Glomerular endothelial cell (primary cell): Measurements from ENCODE around the gene TIGD3. TPM values are rescaled to one million over a fixed set of nuclear protein-coding genes. Genes with fewer than 3 reads are reported as not detected.

Experiments used
- DNase-seq: peaks from one replicate; pipeline ENCODE4 v3.0.0-alpha.2; 2011; ENCODE audit warnings: low read depth, low spot score; ENCODE audit errors: extremely low read depth
- total RNA-seq: library from RNA; depleted of rRNA; stranded (reverse); fragments of >200 nt; gene quantifications from 2 replicates; pipeline ENCODE4 v1.2.3, GENCODE V29; 2015

TIGD3 gene
- total RNA-seq, 1 donor from 2014 or later: 0.41 TPM

DNA sequence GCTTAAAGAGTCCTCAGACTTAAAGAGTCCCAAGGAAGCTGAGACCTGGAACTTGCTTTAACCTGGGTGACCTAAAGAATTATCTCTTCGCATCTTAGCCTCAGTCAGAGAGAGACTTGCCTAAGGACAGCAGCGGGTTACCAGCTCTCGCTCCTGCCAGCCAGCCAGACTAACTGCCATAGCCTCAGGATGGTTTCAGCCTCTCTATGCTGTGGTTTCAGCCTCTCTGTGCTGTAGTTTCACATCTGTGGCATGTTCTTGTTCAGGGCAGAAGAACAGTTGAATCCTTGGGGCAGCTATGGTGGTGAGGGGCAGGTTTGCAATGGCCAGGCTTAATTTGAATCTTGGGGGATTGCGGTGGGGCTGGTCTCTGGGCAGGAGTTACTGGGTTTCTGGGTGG, 34.2 kb downstream of the TIGD3 start:
- no peak for DNase-seq

GRCh38 chr11:65389294-65389980, 34.9 kb downstream of the TIGD3 start:
- no peak for DNase-seq

- DNase-seq: no peak
Observed at GRCh38 chr11:65390099-65390941, 35.8 kb downstream of the TIGD3 start.

- DNase-seq: no peak
Observed at GRCh38 chr11:65390996-65391395, 36.4 kb downstream of the TIGD3 start.

DNA sequence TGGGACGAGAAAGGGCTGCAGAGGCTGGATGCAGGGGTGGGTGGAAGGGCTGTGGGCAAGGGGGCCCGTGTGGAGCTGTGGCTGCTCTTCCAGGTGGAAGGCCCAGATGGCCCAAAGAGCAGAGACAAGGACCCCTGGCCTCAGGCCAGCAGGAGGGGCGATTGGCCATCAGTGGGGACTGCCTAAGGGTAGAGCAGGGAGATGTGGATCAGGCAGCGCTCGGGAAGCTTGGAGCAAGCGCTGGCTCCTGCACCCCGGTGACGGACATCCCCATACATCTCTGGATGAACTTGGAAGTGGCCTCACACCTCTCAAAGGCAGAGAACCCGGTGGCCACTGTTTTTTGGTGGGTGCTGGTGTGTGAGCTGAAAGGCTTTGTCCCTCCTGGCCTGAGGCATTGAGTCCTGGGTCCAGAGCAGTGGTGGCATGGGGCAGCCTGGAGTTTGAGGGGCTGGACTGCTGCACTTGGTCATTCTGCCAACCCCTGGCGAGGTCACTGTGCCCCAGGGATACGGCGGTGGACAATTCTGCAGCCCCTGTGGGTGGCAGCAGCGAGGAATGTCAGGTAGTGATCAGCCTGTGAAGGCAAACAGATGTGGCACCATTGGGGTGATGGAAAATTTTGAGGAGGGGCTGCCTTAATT, 37.8 kb downstream of the TIGD3 start:
- no peak for DNase-seq

- no peak for DNase-seq
Observed at GRCh38 chr11:65392899-65393298, 38.3 kb downstream of the TIGD3 start.

DNA sequence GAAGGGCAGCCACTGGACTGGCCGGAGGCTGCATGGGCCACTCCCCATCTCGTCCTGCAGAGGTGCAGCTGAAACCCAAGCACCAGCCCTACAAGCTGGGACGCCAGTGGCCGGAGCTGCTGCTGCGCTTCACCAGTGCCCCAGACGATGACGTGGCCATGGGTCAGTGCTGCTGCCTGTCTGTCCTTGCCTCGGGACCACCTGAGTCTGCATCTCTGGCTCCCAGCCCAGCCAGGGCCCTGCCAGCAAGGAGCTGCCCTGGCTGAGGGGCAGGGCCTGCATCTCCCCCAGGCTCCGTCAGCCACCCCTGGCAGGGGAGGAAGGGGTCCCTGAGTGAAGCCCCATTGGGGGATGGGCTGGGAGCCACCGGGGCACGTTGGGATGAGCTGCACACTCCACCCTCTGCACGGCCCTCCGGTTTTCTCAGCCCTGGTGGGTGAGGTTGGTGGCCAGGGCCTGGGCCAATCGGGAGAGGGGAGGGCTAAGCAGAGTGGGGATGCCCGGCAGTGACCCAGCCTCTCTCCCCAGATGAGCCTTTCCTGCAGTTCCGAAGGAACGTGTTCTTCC, 39.0 kb downstream of the TIGD3 start:
- no peak for DNase-seq

DNA sequence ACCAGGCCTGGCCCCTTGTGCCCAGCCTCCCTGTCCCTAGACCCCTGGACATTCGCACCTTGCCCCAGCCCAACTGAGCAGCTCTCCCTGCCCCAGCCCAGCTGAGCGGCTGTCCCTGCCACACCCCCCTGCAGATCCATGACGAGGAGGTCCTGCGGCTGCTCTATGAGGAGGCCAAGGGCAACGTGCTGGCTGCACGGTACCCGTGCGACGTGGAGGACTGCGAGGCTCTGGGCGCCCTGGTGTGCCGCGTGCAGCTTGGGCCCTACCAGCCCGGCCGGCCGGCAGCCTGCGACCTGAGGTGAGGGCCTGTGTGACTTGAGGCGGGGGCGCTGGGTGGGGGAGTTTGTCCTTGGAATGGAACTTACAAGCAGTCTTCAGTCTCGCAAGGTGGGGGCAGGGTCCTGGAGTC, 39.6 kb downstream of the TIGD3 start:
- no peak for DNase-seq

DNA sequence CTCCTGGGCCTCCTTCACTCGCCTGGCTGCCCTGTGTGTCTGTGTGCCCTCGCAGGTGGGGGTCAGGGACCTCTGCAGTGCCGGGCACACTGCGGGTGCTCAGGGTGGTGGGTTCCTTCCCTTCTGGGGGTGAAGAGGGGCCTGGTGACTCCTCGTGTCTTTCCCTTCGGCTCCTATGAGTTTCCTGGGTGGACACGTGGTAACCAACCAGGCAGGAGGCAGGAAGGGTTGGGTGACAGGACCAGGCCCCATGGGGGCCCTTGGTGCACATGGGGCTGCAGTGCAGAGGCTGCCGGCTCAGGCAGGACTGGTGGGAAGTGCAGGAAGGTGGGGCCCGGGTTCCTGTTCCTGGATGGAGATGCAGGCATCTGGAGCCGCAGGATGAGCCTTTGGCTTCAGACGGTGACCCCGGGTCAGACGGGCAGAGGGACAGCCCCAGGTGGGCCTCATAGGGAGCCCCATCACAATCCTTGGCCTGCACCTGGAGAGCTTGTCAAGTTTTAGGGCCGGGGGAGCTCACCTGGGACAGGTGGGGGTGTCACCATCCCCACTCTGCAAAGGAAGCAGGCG, 41.5 kb downstream of the TIGD3 start:
- DNase-seq: no peak

- DNase-seq: no peak
Observed at GRCh38 chr11:65396769-65397745, 42.5 kb downstream of the TIGD3 start.

GRCh38 chr11:65398362-65398910, 43.9 kb downstream of the TIGD3 start:
- DNase-seq: no peak

DNA sequence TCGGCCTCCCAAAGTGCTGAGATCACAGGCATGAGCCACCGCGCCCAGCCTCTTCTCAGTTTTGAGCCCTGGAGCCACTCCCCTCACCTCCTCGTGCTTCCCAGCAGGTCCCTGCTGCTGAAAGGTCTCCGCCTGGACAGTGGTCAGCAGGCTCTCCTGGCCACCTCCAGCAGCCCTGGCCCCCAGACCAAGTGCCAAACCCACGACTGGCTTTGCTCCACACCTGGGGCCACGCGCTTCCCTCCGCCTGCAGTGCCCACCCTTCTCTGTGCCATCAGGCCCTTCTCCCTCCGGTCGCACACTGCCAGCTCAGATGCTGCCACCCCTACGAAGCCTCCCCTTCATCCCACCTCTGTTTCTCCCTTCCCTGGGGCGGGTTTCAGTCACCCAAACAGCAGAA, 44.7 kb downstream of the TIGD3 start:
- no peak for DNase-seq

DNA sequence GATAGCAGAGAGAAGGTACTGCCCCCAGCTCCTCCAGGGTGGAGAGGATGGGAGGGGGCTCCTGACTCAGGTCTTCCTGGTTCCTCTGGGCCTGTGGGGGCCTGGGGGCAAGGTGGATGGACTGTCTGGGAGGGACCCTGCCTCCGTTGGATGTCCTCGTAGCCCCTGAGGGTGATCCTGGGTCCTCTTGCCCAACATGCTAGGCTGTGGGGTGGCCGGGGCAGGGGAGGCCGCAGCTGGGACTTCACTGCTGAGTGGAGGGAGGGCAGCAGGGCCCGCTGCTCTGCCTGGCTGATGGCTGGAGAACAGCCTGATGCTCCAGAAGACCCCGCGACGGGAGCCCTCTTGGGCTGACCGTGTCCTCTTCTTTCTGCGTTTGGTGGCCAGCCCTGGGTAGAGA, 45.3 kb downstream of the TIGD3 start:
- no peak for DNase-seq

DNA sequence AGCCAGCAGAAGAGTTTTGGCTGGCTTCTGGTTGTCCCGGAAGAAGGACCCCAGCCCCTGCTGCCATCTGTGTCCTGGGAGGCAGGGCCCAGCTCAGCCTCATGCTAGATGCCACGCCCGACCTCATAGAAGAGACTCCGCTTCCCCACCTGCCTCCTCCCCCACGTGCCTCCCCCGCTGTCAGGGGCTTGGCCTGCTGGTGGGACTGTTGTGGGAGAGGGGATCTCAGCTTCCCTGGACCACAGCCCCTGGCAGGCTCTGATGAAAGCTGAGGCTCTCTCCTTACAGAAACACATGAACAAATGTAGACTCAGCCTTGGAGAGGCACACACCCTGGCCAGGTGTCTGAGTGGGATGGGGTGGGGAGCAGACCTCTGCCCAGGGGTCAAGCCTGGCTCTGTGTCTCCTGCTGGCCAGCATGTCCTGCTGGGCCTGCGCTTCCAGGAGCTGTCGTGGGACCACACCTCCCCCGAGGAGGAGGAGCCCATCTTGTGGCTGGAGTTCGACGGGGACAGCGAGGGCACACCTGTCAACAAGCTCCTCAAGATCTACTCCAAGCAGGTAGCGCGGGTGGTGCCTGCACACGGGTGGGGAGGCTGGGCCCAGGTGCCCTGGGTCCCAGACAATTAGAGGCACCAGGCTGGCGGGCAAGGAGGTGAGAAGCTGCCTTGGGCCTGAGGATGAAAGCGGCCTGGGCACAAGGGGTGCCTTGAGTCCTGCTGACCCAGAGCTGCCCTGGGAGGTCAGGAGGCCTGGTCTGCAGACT, 45.9 kb downstream of the TIGD3 start:
- DNase-seq: no peak

GRCh38 chr11:65401073-65401802, 46.7 kb downstream of the TIGD3 start:
- DNase-seq: no peak

- DNase-seq: no peak
Observed at GRCh38 chr11:65401803-65402248, 47.3 kb downstream of the TIGD3 start.

- DNase-seq: no peak
Observed at GRCh38 chr11:65402790-65403189, 48.2 kb downstream of the TIGD3 start.

DNA sequence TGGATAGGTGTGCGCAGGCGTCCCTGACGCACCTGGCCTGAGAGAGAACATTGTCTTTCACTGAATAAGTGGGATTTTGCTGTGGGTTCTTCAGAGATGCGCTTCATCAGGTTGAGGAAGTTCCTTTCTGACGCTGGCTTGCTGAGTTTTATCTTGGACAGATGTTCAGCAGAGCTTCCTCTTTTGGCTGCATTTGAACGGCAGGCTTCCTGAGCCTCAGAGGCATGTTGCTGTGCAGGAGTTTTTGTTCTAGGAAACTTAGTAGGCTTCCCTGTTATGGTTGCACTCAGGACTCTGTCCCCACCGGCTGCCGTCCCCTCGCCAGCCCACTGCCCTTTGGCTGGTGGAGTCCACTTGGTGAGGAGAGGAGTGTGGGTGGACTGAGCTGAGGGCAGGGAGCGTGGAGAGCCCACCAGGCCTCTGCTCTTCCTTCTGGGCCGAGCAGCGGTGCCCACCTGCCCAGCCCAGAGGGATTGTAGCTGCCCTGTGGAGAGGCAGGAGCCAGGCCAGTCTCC, 49.1 kb downstream of the TIGD3 start:
- DNase-seq: no peak
